Mononuclear cell (primary cell): ENCODE measurements around the gene RUSC2. TPM values are rescaled to one million over a fixed set of nuclear protein-coding genes. Genes with fewer than 3 reads are reported as not detected.
"Not testable (repeated sequence)": the region's sequence is repeated elsewhere in the genome, so short reads cannot be mapped to it uniquely, and the experiment has no call there.

Source experiments
- H3K27me3 ChIP-seq: 2 replicates; pipeline ENCODE4 v1.6.0; 2011; ENCODE audit warnings: low read length, control low read depth; ENCODE audit not compliant: insufficient read depth
- H3K4me1 ChIP-seq: 2 replicates; pipeline ENCODE4 v1.5.1; 2011; ENCODE audit warnings: mild to moderate bottlenecking, low read length, control low read depth; ENCODE audit not compliant: insufficient read depth
- H3K4me3 ChIP-seq: 2 replicates; pipeline ENCODE4 v1.5.1; 2011; ENCODE audit warnings: mild to moderate bottlenecking, low read length, moderate library complexity
- H3K9me3 ChIP-seq: 2 replicates; pipeline ENCODE4 v1.5.1; 2011; ENCODE audit warnings: low read depth, mild to moderate bottlenecking, control low read depth, low read length
- total RNA-seq: library from RNA; depleted of rRNA; stranded (reverse); fragments of >200 nt; gene quantifications from one replicate; pipeline ENCODE4 v1.2.3, GENCODE V29; 2012

RUSC2 gene
- total RNA-seq, 1 donor, result 7.3 TPM

GRCh38 chr9:35510754-35511428 lies 21.0 kb downstream of the RUSC2 start:
- H3K9me3 ChIP-seq, result no peaks in the 10 kb centered on the region

DNA sequence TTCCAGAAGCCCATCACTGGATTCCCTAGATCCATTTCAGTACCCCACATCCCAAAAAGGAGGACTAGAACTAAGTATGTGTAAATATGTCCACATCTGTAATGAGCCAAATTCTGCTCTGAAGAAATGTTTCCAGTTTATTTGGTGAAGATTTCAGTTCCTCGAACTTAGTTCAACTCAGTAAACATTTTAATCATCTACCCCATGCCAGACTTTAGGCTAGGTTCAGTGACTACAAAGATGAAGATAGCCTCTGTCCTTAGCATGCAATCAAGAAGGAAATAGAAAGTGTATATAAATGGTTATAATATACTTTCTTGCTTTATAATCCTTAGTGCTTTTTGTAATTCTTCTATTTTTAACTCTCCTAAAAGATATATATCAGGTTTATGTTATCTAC lies 21.5 kb downstream of the RUSC2 start:
- Histone ChIP-seq H3K4me1 (peaks cover 9% of the 10 kb centered on the region), H3K9me3 (no peaks in the 10 kb centered on the region), H3K27me3 (no peaks in the 10 kb centered on the region), H3K4me3 (no peak overlapping the region)

More at GRCh38 chr9:35510754-35511428, 21.0 kb downstream of the RUSC2 start:
- peaks cover 9% of the 10 kb centered on the region for H3K4me1 ChIP-seq
- no peaks in the 10 kb centered on the region for H3K27me3 ChIP-seq
- no peak overlapping the region for H3K4me3 ChIP-seq

DNA sequence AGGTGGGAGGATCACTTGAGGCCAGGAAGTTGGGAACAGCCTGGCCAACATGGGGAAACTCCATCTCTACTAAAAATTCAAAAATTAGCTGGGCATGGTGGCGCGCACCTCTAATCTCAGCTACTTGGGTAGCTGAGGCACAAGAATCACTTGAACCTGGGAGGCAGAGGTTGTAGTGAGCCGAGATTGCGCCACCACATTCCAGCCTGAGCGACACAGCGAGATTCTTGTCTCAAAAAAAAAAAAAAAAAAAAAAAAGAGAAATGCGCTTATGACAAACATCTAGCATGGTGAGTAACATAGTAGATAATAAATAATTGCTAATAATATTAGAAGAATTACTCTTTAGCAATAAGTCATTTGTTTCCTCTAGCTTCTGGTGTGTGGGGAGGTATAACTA lies 25.9 kb downstream of the RUSC2 start:
- Histone ChIP-seq H3K4me1 (peaks cover 16% of the 10 kb centered on the region), H3K9me3 (no peaks in the 10 kb centered on the region), H3K27me3 (no peaks in the 10 kb centered on the region), H3K4me3 (no peak overlapping the region)

DNA sequence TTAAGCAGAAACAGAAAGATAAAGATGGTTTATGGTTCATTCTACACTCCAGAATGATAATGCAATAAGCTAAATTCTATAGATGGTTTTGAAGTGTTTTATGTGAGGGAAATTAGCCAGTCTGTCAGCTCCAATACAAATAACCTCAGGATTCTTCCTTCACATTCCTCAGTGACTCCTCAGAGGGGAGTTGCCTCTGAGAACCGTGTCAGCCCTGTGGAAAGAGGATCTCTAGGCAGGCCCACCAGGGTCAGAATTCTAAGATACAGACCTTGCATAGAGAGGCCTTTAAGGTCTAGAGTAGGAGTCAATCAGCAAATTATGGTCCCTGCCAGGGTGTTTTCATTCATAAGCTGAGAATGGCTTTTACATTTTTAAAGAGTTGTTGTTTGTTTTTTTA lies 26.6 kb downstream of the RUSC2 start:
- Histone ChIP-seq H3K9me3 (no peaks in the 10 kb centered on the region), H3K4me1 (peaks cover 16% of the 10 kb centered on the region)

DNA sequence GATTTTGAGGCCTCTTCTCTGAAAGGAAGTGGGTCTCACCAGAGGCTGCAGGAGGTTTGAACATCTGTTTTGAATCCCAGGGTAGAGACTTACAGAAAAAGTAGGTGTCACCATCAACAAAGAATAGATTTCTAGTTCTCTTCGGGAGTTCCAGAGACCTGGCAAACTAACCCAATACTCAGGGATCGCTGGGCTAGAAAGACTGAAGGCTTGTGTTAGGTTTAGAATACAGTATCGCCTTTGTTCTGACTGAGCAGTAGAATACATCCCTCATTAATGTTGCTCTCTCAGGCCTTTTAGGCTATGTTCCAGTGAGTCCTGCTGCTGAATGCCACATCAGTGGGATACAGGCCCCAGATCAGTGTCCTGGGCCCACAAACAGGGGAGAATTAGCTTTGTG lies 27.2 kb downstream of the RUSC2 start:
- Histone ChIP-seq H3K9me3 (no peaks in the 10 kb centered on the region), H3K27me3 (no peaks in the 10 kb centered on the region), H3K4me3 (no peak overlapping the region), H3K4me1 (peaks cover 16% of the 10 kb centered on the region)

More for the DNA sequence above, 26.6 kb downstream of the RUSC2 start:
- H3K27me3 ChIP-seq, result no peaks in the 10 kb centered on the region
- no peak overlapping the region for H3K4me3 ChIP-seq

GRCh38 chr9:35517552-35518224 lies 27.8 kb downstream of the RUSC2 start:
- Histone ChIP-seq H3K9me3 (no peaks in the 10 kb centered on the region), H3K4me1 (peaks cover 16% of the 10 kb centered on the region), H3K27me3 (no peaks in the 10 kb centered on the region), H3K4me3 (no peak overlapping the region)

DNA sequence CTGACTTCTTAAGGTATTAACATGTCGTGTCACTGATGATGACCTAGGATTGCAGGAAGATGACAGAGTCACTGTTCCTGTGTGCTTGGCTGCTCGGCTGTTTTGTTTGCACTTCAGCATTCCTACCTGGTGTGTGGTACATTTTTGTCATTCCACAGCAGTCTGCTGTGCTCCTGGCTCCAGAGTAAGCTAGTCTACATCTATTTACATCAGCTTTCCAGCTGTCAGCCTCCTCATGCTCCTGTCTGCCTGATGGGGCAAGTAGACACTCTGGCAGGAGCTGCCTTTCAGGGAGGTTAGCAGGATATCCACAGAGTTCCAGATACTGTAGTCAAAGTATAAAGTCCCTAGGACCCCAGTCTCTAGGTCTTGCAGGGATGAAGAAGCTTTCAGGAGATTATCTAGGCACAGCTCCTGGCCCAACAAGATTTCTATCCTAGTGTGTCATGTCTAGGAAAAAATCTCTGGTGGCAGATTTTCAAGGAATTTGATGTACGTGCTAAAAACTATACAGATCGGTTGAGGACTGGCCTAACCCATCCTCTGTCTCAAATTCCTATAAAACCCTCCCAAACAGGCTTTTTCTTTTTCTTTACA lies 28.4 kb downstream of the RUSC2 start:
- Histone ChIP-seq H3K27me3 (no peaks in the 10 kb centered on the region), H3K9me3 (no peaks in the 10 kb centered on the region)

DNA sequence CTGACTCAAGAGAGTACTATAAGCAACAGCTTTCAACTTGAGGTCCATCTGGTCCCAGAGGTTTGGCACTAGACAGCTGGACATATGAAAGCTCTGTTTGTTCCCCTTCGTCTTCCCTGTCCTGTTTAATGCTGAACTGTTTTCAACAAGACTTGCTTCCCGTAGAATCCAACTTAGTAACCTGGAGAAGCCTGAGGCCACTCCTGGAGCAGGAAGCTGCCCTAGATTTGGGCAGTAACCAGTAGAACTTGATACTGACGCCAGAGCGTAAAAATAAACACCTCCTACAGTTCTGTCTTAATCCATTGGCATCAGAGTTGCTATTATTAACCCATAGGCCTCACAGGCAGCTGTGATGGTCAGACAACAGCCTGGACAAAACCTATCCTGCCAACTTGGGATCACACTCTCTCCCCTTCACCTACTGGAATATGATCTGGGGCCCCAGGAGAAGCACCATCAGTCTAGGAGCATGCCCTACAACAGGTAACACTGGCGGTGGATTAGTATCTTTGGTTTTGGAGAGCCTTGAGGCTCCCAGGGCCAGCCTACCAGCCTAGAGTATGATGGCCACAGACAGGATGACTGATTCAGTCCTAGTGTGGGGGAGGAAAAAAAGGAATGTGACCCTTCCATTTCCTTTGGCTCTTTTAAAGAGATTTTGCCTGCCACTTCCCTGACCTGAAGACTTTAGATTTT lies 29.2 kb downstream of the RUSC2 start:
- H3K4me1 ChIP-seq, result peaks cover 20% of the 10 kb centered on the region
- H3K27me3 ChIP-seq, result no peaks in the 10 kb centered on the region
- H3K4me3 ChIP-seq, result no peak overlapping the region
- H3K9me3 ChIP-seq, result no peaks in the 10 kb centered on the region

More for the DNA sequence above, 28.4 kb downstream of the RUSC2 start:
- H3K4me3 ChIP-seq, result no peak overlapping the region
- peaks cover 17% of the 10 kb centered on the region for H3K4me1 ChIP-seq

GRCh38 chr9:35519692-35520363 lies 29.9 kb downstream of the RUSC2 start:
- Histone ChIP-seq H3K27me3 (no peaks in the 10 kb centered on the region), H3K4me1 (peaks cover 20% of the 10 kb centered on the region), H3K9me3 (no peaks in the 10 kb centered on the region), H3K4me3 (no peak overlapping the region)

GRCh38 chr9:35520364-35520710 lies 30.4 kb downstream of the RUSC2 start:
- H3K27me3 ChIP-seq, result no peaks in the 10 kb centered on the region

DNA sequence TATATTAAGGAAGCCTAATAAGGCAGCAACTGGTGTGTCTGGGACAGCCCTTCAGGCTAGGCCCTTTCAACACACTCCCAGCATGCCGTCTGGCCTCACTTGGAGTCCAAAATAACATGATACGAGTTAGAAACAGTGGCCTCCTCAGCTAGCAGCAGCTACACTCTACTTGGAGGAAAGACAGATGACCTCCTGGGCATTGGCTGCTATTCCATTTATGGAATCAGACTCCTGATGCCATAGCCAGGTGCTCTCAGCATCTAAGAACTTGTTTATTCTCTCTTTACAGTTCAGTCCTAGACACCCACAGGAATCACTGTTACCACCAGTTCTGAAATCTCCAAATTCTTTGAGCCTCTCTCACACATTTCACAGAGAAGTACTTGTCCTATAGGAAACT lies 31.8 kb downstream of the RUSC2 start:
- peaks cover 31% of the 10 kb centered on the region for H3K4me1 ChIP-seq
- no peaks in the 10 kb centered on the region for H3K9me3 ChIP-seq
- H3K27me3 ChIP-seq, result no peaks in the 10 kb centered on the region
- H3K4me3 ChIP-seq, result no peak overlapping the region

More at GRCh38 chr9:35520364-35520710, 30.4 kb downstream of the RUSC2 start:
- Histone ChIP-seq H3K9me3 (no peaks in the 10 kb centered on the region), H3K4me3 (no peak overlapping the region), H3K4me1 (peaks cover 20% of the 10 kb centered on the region)

DNA sequence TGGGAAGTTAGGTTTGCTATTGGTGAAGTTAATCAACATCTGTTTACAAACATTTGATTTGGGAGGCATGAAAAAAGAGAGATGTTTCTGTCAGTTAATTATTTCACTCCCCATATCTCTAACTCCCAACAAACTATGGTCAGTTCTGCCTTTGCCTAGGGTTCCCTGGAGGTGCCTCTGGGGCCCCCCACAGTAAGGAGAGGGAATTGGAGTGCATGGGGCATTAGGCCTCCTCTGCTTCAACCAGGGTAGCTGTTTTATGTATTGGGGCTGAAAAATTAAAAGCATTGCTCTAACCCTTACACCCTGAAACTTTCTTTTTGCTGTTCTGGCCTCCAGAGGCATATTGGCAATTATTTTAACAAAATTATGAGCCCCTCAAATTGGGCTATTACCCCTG lies 32.3 kb downstream of the RUSC2 start:
- no peaks in the 10 kb centered on the region for H3K27me3 ChIP-seq

DNA sequence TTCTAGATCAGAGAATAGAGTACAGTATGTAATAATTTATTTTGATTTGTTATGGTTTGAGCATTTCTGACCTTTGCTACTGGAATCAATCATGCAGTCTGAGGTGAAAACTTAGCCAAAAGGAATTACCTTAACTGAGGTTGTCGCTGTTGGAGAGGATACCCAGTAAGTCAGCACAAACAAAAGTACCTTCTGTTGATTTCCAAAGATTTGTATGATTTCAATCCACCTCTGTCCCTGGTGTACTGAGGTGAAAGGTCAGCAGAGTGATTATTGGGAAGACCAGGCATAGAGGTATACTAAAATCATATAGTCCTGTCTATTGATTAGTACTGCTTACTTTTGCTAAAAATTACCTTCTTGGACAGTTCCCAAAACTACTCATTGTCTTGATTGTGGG lies 32.8 kb downstream of the RUSC2 start:
- H3K9me3 ChIP-seq, result no peaks in the 10 kb centered on the region
- H3K4me3 ChIP-seq, result no peak overlapping the region
- peaks cover 38% of the 10 kb centered on the region for H3K4me1 ChIP-seq
- H3K27me3 ChIP-seq, result no peaks in the 10 kb centered on the region

More for the DNA sequence above, 32.3 kb downstream of the RUSC2 start:
- peaks cover 35% of the 10 kb centered on the region for H3K4me1 ChIP-seq
- H3K9me3 ChIP-seq, result no peaks in the 10 kb centered on the region
- no peak overlapping the region for H3K4me3 ChIP-seq

DNA sequence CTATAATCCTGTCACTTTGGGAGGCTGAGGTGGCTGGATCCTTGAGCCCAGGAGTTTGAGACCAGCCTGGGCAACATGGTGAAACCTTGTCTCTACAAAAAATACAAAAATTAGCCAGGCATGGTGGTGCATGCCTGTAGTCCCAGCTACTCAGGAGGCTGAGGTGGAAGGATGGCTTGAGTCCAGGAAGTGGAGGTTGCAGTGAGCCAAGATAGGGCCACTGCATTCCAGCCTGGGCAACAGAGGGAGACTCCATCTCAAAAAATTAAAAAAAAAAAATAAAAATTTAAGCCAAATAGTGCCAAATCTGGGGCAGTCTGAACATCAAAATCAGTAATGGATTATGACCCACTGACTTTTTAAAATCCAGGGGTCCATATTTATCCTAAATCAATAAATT lies 33.6 kb downstream of the RUSC2 start:
- H3K9me3 ChIP-seq, H3K27me3 ChIP-seq, H3K4me3 ChIP-seq: not testable (repeated sequence)
- peaks cover 44% of the 10 kb centered on the region for H3K4me1 ChIP-seq
